NCI-H774 (cell line): ENCODE data around the gene CD40.

ENCODE experiments used
- DNase-seq: peaks from one replicate; lab custom pipeline; 2025; lab: John Stamatoyannopoulos, UW

The CD40 gene

DNA sequence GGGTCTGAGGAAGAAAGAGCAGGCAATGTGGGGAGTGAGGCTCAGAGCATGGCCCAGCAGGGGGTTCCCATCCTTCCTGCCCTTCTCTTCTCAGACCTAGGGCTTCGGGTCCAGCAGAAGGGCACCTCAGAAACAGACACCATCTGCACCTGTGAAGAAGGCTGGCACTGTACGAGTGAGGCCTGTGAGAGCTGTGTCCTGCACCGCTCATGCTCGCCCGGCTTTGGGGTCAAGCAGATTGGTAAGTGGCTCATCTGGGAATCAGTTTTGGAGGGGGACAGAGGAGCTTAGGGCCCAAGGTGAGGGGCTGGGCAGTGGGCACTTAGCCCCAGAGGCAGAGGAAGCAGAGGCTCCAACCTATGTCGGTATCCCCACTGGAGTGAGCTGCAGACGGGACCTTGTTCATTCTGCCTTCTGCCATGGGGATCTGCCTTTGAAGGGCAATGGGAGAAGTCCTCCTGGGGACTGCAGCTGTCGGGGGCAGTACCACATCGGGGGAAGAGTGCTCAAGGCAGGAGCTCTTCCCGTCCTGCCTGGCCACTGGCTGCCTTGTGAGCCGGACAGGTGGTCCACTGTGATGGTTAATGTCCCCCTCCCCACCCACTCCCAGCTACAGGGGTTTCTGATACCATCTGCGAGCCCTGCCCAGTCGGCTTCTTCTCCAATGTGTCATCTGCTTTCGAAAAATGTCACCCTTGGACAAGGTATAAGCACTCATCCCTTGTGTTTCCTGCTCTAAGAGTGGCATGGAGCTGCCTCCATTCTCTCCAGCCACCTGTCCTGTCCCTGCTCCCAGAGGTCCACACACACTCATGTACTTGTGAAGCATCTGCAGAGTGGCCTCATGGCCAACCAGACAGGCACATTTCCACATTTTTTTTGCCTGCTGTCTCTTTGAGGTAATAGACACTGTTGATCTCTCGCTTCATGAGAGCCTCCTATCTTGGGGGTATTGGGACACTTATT is 4.7 kb downstream of the CD40 start:
- DNase-seq: no peak

GRCh38 chr20:46123482-46124245 is 5.5 kb downstream of the CD40 start:
- no peak for DNase-seq

- no peak for DNase-seq
Observed at GRCh38 chr20:46126440-46127056, 8.4 kb downstream of the CD40 start.

DNA sequence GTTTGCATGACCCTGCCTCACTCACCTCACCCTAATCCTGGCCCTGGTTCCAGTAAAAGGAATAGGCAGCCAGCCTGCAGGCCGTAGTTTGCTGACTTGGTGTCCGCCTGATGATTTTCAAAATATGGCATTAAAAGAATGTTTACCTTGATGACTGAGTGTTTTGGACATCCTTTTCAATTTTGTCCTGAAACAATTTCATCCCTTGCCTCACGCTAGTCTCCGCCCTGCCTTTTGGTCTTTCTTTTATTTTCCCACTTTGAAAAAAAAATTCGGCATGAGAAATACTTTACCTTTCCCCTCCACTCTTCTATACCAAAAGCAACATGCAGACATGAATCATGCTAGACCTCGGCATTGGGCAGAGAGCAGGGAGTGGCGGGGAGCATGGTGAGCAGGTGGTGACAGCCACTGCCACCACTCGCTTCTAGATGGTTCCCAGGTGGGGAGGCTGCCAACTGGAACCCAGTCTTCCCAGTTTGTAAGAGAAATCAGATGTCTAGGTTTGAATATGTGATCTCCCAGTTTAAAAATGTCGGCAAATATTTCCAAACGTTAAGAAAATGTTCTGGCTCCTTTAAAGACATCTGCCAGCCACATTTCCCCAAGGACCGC is 9.4 kb downstream of the CD40 start:
- no peak for DNase-seq

DNA sequence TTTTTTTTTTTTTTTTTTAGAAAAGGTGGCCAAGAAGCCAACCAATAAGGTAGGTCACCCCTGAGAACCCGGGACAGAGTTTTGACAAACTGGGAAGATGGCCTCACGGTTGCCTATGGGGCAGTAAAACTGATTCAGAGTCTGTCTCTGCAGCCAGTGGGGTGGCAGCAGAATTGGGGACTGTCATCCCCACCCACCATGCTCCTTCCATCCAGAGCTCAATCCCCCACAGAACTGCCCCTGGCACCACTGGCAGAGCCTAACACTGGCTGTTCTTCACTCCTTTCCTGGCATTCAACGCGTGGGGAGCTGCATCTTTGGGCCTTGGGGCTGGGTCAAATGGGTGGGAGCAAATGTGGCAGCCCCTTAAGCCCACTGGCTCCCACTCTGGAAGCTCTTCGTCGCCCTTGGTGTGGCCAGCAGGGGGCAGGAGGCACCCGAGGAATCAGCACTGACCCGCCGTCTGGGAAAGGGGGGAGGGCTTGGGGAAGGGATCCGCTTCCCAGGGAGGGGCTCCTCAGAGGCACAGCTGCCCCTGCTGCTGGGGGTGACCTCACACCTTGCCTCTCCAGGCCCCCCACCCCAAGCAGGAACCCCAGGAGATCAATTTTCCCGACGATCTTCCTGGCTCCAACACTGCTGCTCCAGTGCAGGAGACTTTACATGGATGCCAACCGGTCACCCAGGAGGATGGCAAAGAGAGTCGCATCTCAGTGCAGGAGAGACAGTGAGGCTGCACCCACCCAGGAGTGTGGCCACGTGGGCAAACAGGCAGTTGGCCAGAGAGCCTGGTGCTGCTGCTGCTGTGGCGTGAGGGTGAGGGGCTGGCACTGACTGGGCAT is 10.4 kb downstream of the CD40 start:
- no peak for DNase-seq

DNA sequence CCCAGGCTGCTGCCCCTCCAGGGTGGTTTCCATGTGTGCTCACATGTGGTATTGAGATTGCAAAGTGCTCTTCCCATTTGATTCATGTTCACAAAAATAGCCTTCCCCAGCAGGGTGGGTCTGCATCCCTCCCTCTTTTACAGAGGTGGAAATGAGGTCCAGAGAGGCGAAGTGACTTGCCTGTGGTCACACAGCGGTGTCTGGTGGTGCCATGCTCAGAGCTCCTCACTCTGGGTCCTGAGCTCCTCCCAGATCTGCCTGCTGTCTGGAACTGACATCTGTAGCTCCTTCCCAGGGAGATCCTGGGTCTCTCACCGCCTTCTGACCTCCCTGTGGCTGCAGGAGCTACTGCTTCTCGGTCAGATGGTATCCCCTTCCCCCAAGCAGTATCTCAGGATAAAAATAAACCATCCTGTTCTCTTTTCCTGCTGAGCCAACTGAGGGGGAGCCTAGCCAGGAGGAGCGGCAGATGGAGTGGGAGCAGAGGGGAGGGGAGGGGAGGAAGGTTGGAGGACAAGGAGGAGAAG is 11.9 kb downstream of the CD40 start:
- DNase-seq: no peak

DNA sequence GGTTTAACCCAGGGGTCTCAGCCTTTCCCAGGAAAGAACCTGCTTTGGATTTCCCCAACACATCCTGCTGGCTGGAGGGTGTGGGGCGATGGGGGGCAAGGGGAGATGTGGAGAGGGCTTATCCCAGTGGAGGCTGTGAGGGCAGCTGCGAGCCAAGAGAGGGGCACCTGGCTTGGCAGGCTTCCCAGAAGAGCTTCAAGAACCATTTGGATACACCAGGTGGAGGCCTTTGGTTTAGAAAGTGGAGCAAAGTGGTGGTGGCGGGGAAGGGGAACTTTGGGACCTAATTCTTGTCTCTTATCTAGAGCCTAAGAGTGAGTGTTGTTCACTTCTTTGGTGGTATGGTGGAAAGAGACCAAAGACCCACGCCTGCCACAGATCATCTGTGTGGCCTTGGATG is 12.4 kb downstream of the CD40 start:
- DNase-seq: no peak

GRCh38 chr20:46131396-46131795 is 13.3 kb downstream of the CD40 start:
- DNase-seq: no peak

DNA sequence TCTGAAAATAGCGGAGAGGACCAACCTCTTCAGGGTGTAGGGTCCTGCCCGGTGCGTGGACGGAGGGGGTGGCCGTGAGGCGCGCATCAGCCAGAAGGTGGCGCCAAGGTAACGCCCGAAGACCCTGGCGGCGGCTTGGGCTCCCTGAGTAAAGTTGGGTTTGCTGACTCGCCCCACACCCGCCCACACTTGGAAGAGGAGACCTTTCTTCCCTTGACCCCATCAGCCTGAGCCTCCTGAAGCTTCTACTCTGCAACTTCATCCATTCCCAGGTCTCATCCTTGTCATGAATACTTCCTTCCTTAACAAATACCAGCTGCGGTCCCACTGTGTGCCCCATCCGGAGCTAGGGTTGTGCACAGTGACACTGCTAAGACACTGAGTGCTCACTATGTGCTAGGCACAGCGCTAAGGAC is 14.6 kb downstream of the CD40 start:
- peak; percentile 35 for DNase-seq

DNA sequence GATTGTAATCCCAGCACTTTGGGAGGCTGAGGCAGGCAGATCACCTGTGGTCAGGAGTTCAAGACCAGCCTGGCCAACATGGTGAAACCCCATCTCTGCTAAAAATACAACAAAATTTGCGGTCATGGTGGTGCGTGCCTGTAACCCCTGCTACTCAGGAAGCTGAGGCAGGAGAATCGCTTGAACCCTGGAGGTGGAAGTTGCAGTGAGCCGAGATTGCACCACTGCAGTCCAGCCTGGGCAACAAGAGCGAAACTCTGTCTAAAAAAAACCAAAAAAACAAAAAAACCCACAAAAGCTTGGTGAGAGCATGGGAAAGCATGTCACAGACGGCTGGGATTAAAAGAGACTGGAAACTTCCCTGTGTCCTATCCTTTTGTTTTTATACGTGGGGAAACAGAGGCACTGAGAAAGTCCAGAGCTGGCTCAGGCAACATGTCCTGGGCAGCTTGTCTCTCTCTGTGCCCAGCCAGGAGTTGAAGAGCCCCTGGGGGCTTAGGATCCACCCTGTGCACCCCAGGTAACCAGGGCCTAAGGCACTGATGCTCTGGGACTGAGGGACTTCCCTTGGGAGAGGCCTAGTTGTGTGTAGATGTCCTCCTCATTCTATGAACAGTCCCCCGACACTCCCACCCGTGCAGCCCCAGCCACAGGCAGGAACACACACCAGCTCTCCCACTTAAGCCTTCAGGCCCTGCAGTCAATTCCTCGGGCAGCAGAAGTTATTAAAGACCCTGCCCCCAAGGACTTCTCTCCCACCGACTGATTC is 16.0 kb downstream of the CD40 start:
- DNase-seq: no peak

- DNase-seq: no peak
Observed at GRCh38 chr20:46134716-46135115, 16.6 kb downstream of the CD40 start.

DNA sequence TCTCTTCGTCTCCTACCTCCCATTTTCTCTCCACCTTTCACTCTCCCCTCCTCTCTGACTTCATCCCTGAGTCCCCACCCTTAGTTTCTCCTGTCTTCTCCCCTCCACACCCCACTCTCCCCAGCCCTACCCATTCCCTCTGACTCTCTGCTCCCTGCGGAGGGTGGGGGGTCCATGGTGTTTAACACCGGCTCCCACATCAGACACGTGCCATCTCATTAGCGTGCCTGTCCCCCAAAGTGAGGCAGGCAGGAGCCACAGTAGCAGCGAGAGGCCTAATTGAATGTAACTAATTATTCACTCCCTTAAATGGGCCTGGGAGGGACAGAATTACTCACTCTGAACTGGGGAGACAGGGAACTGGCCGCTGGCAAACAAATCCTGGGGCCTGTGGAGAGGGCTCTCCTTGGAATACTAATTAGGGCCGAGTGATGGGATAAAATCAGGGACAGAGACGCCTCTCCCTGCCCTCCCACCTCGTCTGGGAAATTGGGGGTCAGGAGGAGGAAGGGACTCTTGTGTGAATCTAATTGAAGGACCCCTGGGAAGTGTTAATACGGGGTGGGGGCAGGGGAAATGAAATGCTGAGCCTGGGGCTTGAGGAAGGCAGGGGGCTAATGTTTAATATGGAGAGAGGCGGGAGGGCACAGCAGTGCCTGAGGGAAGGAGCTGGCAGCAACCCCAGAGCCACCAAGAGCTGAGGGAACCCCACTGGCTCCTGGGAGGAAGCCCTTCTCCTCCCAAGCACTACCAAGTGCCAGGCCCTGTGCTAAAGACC is 17.9 kb downstream of the CD40 start:
- no peak for DNase-seq

- no peak for DNase-seq
Observed at GRCh38 chr20:46137816-46138215, 19.7 kb downstream of the CD40 start.

- no peak for DNase-seq
Observed at GRCh38 chr20:46139266-46139889, 21.3 kb downstream of the CD40 start.

DNA sequence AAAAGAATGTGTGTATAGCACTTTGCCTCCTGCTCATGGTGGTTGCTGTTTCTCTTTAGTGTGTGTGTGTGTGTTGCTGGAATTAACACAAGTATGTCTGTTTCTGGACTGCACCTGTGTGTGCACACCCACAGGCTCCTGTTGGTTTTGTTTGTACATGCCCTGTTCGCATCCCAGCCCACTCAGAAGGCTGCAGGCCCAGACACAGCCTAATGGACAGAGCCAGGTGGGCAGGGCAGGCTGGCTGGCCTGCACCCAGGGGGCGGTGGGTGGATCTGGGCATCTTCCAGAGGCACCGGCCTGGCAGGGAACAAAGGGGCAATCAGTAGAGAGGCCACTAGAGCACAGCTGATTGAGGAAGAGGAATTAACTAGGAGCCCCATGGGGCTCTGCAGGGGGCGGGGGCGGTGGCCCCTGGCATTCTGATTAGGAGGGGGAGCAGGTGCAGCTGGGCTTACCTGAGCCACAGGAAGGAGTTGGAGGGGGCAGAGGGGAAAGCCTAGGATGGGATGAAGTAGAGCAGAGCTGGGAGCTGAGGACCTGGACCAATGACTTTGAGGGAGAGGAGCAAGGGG is 21.9 kb downstream of the CD40 start:
- peak; percentile 28 for DNase-seq

GRCh38 chr20:46142124-46142523 is 24.0 kb downstream of the CD40 start:
- no peak for DNase-seq

- DNase-seq: no peak
Observed at GRCh38 chr20:46144432-46145025, 26.4 kb downstream of the CD40 start.

GRCh38 chr20:46145713-46146112 is 27.6 kb downstream of the CD40 start:
- DNase-seq: no peak
